NCI-H187 treated with DMSO at 0.1 percent for 48 hours (cell line): Measurements from ENCODE around the gene TPM1.
"Not testable (repeated sequence)": the region's sequence is repeated elsewhere in the genome, so short reads cannot be mapped to it uniquely, and the experiment has no call there.

Experiments used
- DNase-seq: peaks from one replicate; lab custom pipeline; 2025; lab: John Stamatoyannopoulos, UW

TPM1 gene

GRCh38 chr15:63041974-63042876 is at the start of gene TPM1:
Gene TPM1, plus strand, starts transcription at chr15:63042747. Its CDS starts 83 bp downstream, at chr15:63042830.
- no peak for DNase-seq

GRCh38 chr15:62993066-62993465 is 49.5 kb upstream of the TPM1 start:
- no peak for DNase-seq

GRCh38 chr15:62993632-62994031 is 48.9 kb upstream of the TPM1 start:
- not testable (repeated sequence) for DNase-seq

- DNase-seq = no peak
Observed at GRCh38 chr15:62994439-62994838, 48.1 kb upstream of the TPM1 start.

DNA sequence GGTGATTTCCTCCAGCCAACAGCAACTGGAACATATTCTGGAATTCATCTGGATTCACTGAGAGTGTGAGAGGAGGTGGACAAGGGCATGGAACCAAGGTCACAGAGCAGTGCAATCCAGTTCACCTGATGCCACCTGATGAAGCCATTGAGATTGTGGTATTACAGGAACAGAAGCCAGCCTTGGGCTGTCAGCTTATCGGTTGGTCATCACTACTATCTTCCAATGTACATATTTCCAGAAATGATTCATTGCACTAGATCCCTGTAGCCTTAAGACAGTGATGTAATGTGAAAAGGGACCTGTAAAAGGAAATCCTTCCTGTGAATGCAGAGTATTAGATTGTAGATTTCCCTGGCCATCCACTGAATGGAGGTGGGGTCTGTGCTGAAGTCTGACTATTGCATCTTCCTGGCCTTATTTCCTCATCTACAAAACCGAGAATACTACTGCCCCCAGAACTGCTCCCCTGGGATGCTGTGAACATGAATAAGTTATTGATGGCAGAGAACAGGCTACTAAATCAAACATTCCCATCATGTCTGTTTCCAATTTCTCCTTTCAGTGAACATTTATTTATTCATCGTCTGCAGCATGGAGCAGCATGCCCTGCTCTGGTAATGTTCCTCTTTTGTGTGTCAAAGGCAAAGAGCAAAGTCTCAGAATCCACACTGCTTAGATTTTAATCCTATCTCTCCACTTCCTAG is 47.4 kb upstream of the TPM1 start:
- no peak for DNase-seq

- DNase-seq = no peak
Observed at GRCh38 chr15:62997441-62997840, 45.1 kb upstream of the TPM1 start.

DNA sequence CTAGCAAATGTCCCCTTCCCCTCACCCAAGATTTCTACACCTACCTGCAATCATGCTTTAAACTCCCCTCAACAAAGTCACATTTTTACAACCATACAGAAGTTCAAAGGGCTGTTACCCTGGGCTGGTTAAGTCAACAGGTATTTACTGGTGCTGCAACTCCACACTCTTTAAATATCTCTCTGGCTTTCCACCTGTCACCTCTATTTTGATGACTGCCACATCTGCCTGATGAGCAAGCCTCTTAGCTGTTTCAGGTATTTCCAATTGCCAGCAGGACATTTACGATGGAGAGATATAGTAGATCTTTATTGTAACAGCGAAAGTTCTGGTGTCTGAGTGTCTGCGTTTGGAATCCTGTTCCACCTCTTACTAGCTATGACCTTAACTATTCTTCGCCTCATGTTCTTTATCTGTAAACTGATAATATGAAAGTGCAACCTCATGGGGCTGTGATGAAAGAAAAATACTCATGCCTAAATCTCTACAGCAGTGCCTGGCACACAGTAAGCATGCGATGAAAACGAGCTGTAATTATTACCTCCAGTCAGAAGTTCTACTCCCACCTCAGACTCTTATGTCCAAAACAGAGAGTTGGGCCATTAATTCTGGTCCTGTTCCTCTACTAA is 44.2 kb upstream of the TPM1 start:
- DNase-seq = no peak

DNA sequence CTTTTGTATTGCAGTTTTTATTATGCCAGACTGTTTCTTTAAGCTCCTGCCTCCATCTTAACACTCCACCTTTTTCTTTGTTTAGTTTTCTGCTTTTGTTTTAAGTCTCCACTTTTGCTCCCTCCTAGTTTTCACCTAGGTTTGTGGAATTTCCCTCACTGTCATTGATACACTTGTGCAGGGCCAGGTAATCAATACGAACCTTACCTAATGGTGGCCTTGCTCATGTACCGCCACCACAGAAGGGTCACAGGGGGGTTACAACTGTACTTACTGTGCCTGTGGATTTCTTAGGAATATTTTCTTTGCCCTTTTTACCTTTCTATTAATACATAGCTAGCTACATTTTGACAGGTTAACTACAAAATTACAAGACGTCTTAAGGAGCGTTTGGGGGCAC is 43.4 kb upstream of the TPM1 start:
- DNase-seq = no peak

DNA sequence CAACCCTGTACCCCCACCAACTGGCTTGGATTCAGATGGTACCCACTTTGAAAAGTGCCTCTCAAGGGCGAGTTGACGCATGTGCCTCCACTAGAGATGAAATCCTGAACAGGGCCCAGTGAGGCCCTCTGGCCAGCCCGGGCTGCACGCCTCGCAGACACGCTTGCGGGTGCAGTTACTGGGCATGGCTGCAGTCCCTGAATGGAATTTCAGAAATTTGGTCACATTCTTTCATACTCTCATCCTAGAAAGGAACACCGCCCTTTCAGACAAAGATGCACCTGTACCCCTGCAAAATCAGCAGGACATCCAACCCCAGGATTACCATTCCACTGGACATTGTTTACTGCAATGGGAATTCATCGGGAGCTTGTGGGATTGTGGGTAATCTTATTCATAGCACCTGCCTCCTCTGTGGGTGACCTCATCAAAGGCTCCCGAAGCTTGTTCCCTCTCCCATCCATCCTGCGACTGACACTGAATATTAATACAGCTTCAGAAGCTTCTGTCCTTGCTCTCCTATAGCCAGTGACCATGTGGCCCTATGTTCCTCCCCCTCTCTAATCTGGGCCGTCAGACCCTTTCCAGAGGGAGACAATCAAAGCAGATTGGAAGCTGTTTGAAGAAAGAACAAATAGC is 42.5 kb upstream of the TPM1 start:
- no peak for DNase-seq

DNA sequence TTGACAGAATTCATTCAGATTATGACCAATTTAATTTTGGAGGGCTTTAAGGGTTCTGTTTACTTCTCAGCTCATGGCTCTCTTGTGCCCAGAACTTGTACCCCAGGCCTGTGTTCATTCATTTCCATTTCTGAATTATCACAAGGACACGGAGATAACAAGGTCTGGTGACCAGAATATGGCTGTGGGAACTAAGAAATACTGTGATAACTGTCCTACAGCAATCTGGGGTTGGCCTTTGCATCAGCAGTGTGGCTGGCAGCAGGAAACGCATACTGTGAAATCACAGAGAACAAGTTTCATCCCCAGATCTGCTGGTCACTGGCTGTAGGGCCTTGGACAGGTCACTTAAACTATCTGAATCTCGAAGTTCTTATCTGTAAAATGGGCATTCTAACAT is 41.8 kb upstream of the TPM1 start:
- DNase-seq = no peak

DNA sequence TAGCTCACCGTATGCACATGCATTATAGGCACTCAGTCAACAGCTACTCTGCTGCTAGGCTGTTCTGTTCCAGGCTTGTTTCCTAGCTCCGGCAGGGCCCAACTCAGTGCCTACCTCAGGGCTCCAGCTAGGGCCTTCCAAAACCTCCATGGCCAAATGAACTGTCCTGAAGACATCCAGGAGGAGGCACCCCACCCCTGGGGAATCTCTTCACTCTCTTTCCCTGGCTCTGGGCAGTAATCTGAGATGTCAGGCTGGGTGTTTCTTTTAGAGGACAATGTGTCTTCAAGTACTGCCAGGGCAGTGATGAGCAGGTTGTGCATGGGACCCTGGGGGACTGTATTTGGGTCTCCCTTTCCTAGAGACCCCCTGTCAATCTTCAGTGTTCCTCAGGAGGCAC is 38.3 kb upstream of the TPM1 start:
- no peak for DNase-seq

DNA sequence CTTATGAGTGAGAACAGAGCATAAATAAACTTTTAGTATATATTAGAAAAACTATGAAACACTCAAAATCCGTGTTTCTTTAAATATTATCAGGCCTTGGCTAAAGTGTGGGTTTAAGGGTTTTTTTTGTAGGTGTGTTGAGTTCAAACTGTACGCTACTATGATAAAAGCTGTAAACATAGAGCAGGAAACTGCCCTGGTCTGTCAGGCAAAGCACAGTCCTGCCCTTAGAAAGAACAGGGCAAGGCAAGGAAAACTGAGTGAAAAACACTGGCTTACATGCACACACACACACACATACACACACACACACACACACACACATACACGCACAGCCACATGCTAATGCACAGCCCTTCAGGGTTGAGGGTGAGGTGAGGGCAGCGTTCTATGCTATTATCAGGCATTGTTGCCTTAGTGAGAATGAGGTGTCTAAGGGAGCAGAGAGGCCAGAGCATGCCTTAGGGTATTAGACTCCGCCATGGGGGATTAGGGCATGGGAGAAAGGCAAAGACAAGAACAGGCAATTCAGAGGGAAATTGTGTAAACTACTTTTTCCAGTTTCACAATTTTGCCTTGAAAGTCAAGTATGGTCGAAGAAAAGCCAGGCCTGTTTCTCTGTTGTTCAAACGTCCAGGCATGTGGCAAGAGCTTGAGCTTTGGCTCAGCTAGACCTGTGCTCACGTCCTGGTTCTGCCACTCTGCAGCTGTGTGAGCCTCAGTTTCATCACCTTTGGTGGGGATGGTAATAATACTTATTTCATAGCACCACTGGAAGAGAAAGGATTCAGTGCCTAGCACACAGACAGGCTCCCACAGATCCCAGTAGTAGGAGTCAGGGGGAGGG is 36.3 kb upstream of the TPM1 start:
- no peak for DNase-seq

GRCh38 chr15:63008333-63009049 is 34.1 kb upstream of the TPM1 start:
- no peak for DNase-seq

DNA sequence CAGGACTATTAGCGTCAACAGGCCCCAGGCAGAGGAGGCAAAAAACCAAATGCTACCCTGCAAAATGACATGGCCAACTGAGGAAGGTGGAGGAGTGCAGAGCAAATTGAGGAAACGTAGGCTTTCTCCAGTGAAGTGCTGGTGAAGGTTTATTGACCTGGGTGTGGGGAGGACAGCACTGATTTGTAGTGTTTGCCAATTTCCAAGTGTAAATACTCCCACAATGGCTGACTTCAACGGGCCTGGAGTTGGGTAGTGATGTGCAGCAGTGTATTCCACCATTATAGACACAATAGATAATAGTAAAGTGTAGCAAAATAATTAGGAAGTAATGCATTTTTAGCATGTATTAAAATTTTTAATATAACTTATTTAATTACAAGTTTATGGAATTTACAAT is 32.2 kb upstream of the TPM1 start:
- no peak for DNase-seq

- no peak for DNase-seq
Observed at GRCh38 chr15:63010920-63011693, 31.4 kb upstream of the TPM1 start.

- no peak for DNase-seq
Observed at GRCh38 chr15:63012444-63012843, 30.1 kb upstream of the TPM1 start.

DNA sequence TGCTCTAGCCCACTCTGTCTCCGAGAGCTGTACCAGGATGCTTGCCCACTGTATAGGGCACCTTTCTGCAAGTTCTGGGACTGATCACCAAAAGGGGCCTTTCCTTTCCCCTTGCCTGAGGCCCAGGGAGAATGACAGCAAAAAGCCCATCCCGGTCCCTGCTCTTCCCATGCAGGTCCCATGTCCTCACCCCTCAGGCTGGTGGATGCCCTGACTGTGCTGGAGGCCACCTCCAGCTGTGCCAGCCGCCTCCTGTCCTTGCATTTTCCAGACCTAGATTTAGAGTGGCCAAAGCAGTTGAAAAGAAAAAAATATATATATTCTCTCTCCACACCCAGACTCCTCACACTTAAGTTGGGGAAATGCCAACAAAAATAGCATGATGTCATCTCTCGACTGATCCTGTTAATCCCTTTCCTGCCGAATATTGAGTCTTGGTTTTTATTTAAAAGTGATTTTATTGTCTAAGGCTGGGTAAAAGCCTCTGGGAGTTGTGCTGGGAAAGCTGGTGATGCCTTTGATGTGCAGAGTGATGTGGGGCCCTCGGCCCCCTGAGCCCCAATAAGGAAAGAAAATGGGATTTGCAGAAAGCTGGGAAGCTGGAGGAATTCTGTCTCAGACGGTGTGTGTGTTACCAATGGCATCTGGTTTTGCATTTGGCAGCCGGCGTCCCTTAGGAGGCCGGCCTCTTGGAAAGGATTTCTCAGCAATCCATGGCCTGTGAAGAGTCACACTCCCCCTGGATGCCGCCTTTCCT is 29.3 kb upstream of the TPM1 start:
- no peak for DNase-seq

GRCh38 chr15:63014578-63014977 is 28.0 kb upstream of the TPM1 start:
- DNase-seq = no peak

DNA sequence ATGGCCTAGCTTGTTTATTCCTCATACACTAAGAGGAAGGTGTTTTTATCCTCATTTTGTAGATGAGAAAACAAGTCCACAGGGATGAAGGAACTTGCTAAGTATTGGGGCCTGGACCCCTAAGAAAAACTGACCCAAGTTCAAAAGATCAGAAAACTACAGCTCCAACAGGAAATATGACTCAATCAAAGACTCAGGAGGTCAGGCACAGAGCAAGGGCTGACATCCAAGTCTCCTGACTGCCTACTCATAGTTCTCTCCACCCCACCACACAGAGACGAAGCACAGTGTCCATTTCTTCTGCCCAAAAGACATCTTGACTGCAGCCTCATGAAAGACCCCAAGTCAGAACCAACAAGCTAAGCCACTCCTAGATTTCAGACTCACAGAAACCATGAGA is 26.9 kb upstream of the TPM1 start:
- DNase-seq = no peak
